OCI-LY3 (cell line): ENCODE results near the gene UBE2E1.

Source experiments
- H2AFZ ChIP-seq: fragments of 200-600, 300-600 bp; shearing (Covaris generic); 2 replicates; pipeline ENCODE4 v1.6.0; 2014; ENCODE audit warnings: antibody characterized with exemption, low read depth, low read length
- H3K27ac ChIP-seq: fragments of 200-600, 300-600 bp; sonication (generic); 2 replicates; pipeline ENCODE4 v1.5.1; 2014; ENCODE audit warnings: mild to moderate bottlenecking, low read length, moderate library complexity, mixed read lengths
- H3K27me3 ChIP-seq: fragments of 200-600, 300-600 bp; sonication (generic); 2 replicates; pipeline ENCODE4 v1.6.1; 2014; ENCODE audit warnings: low read depth, low read length, mixed read lengths
- H3K36me3 ChIP-seq: fragments of 200-600, 300-600 bp; sonication (generic); replicated peaks from 2 replicates; pipeline ENCODE3; 2014; ENCODE audit warnings: low read depth, low read length, mixed read lengths
- H3K4me1 ChIP-seq: fragments of 300-600, 200-600 bp; sonication (generic); 2 replicates; pipeline ENCODE4 v1.6.1; 2014; ENCODE audit warnings: low read length, mixed read lengths
- H3K4me2 ChIP-seq: fragments of 200-600, 300-600 bp; sonication (generic); 2 replicates; pipeline ENCODE4 v1.6.1; 2014; ENCODE audit warnings: low read length, mixed read lengths
- H3K4me3 ChIP-seq: fragments of 300-600, 200-600 bp; sonication (generic); 2 replicates; pipeline ENCODE4 v1.5.1; 2014; ENCODE audit warnings: antibody characterized with exemption, mild to moderate bottlenecking, low read length, moderate library complexity
- H3K79me2 ChIP-seq: fragments of 300-600, 200-600 bp; shearing (Covaris generic); 2 replicates; pipeline ENCODE4 v1.6.1; 2014; ENCODE audit warnings: mild to moderate bottlenecking, low read length, mixed read lengths
- H3K9ac ChIP-seq: fragments of 300-600, 200-600 bp; shearing (Covaris generic); 2 replicates; pipeline ENCODE4 v1.6.0; 2014; ENCODE audit warnings: mild to moderate bottlenecking, low read length, moderate library complexity
- H3K9me3 ChIP-seq: fragments of 200-600, 300-600 bp; shearing (Covaris generic); 2 replicates; pipeline ENCODE4 v1.6.1; 2014; ENCODE audit warnings: low read length, mixed read lengths; ENCODE audit not compliant: insufficient read depth
- H4K20me1 ChIP-seq: fragments of 200-600, 300-600 bp; sonication (generic); 2 replicates; pipeline ENCODE4 v1.6.1; 2016; ENCODE audit warnings: low read length, mixed read lengths; ENCODE audit not compliant: insufficient read depth
- CTCF ChIP-seq: fragments of 200-600, 300-600 bp; sonication (generic); IDR thresholded peaks from 2 replicates; pipeline ENCODE4 v1.5.1; 2014; ENCODE audit warnings: antibody characterized with exemption, low read length, low read depth
- EZH2phosphoT487 ChIP-seq: fragments of 200-600 bp; shearing (Covaris generic); IDR thresholded peaks from 2 replicates; pipeline ENCODE4 v1.6.1; 2018; ENCODE audit warnings: antibody characterized with exemption, mixed run types, low read depth

The UBE2E1 gene

GRCh38 chr3:23895181-23895580 lies 89.4 kb downstream of the UBE2E1 start:
- TF ChIP-seq CTCF (no peak), EZH2phosphoT487 (no peak)
- no peak overlapping the region for H3K27ac ChIP-seq
- peaks cover 22% of the 10 kb centered on the region for H3K36me3 ChIP-seq

GRCh38 chr3:23900744-23901143 lies 95.0 kb downstream of the UBE2E1 start:
- H3K27me3 ChIP-seq = no peaks in the 10 kb centered on the region
- no peak overlapping the region for H3K27ac ChIP-seq
- H3K36me3 ChIP-seq = peaks cover 26% of the 10 kb centered on the region
- no peak for TF ChIP-seq CTCF
- TF ChIP-seq EZH2phosphoT487 = no peak
- no peaks in the 10 kb centered on the region for H4K20me1 ChIP-seq
- H3K79me2 ChIP-seq = no peaks in the 10 kb centered on the region
- no peak overlapping the region for H3K4me2 ChIP-seq
- H3K4me1 ChIP-seq = no peaks in the 10 kb centered on the region
- H3K9me3 ChIP-seq = no peaks in the 10 kb centered on the region
- H2AFZ ChIP-seq = no peak overlapping the region
- H3K9ac ChIP-seq = no peak overlapping the region
- H3K4me3 ChIP-seq = no peak overlapping the region

More at GRCh38 chr3:23895181-23895580, 89.4 kb downstream of the UBE2E1 start:
- Histone ChIP-seq H3K9ac (no peak overlapping the region), H3K4me1 (no peaks in the 10 kb centered on the region), H3K27me3 (no peaks in the 10 kb centered on the region), H4K20me1 (no peaks in the 10 kb centered on the region; the same call in 1 of the 2 replicates), H3K4me2 (no peak overlapping the region), H2AFZ (no peak overlapping the region), H3K9me3 (no peaks in the 10 kb centered on the region), H3K4me3 (no peak overlapping the region), H3K79me2 (no peaks in the 10 kb centered on the region)

GRCh38 chr3:23904545-23904944 lies 98.8 kb downstream of the UBE2E1 start:
- no peaks in the 10 kb centered on the region for H4K20me1 ChIP-seq
- TF ChIP-seq CTCF (no peak), EZH2phosphoT487 (no peak)
- no peak overlapping the region for H3K27ac ChIP-seq
- H3K4me2 ChIP-seq = no peak overlapping the region
- H3K4me3 ChIP-seq = no peak overlapping the region
- no peaks in the 10 kb centered on the region for H3K9me3 ChIP-seq
- no peaks in the 10 kb centered on the region for H3K4me1 ChIP-seq
- H3K79me2 ChIP-seq = no peaks in the 10 kb centered on the region
- H2AFZ ChIP-seq = no peak overlapping the region
- H3K9ac ChIP-seq = no peak overlapping the region
- H3K27me3 ChIP-seq = no peaks in the 10 kb centered on the region
- H3K36me3 ChIP-seq = peaks cover 13% of the 10 kb centered on the region

GRCh38 chr3:23909341-23909740 lies 103.6 kb downstream of the UBE2E1 start:
- H3K79me2 ChIP-seq = no peaks in the 10 kb centered on the region; the same call in 1 of the 2 replicates
- H4K20me1 ChIP-seq = no peaks in the 10 kb centered on the region
- peaks cover 8% of the 10 kb centered on the region for H3K36me3 ChIP-seq
- TF ChIP-seq EZH2phosphoT487 = no peak
- no peak for TF ChIP-seq CTCF
- H3K9ac ChIP-seq = no peak overlapping the region
- no peak overlapping the region for H2AFZ ChIP-seq
- H3K9me3 ChIP-seq = no peaks in the 10 kb centered on the region
- H3K4me2 ChIP-seq = no peak overlapping the region
- no peak overlapping the region for H3K4me3 ChIP-seq
- no peaks in the 10 kb centered on the region for H3K27me3 ChIP-seq
- no peak overlapping the region for H3K27ac ChIP-seq
- no peaks in the 10 kb centered on the region for H3K4me1 ChIP-seq
